OCI-LY7 (cell line): ENCODE measurements around the gene TSHZ2.

Experiments
- EZH2phosphoT487 ChIP-seq: fragments of 200-600 bp; sonication (generic); IDR thresholded peaks from 2 replicates; pipeline ENCODE4 v1.6.1; 2018; ENCODE audit warnings: low read depth, borderline replicate concordance, mild to moderate bottlenecking, mixed run types, antibody characterized with exemption, low read length, moderate library complexity, mixed read lengths
- TF ChIP-seq, protein P1 (sequence below): fragments of 200-600 bp; sonication (generic); conservative IDR thresholded peaks from 2 replicates; pipeline ENCODE4 v1.5.1; 2014; ENCODE audit warnings: mild to moderate bottlenecking, antibody characterized with exemption, low read length, moderate library complexity, mixed read lengths

DNA sequence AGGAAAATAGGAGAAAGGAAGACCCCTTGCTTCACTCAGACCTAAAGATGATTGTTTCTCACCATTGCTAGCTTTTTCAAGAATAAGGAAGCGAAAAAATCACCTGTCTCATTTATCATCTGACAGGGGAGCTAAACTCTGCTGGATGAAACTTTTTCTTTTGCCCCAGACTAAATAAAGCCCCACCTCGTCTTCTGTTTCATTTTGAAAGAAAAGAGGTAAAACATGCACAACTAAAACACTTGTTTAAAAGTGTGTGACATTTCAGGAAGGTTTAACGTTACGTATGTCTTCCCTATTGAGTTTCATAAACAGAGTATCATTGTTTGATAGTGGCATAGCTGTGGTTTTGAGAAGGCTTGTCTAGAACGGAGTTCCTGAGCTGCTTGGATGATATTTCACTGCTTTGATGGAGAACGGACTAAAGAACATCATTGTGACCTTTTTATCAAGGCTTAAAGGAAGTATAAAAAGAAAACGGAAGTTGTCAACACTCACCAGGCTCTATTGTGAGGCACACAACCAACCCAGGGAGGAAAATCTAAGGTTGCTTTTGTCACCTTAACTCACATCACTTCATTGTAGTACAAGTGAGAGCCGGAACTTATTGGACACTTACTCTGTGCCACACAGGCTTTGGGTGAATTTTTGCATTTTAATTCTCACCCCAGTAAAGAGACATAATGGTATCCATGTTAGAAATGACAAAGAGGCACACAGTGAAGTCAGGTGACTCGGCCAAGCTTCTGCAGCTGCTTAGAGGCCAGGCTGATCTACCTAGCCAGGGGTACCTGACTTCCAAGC lies 29.5 kb downstream of the TSHZ2 start:
- TF ChIP-seq, protein P1, sequence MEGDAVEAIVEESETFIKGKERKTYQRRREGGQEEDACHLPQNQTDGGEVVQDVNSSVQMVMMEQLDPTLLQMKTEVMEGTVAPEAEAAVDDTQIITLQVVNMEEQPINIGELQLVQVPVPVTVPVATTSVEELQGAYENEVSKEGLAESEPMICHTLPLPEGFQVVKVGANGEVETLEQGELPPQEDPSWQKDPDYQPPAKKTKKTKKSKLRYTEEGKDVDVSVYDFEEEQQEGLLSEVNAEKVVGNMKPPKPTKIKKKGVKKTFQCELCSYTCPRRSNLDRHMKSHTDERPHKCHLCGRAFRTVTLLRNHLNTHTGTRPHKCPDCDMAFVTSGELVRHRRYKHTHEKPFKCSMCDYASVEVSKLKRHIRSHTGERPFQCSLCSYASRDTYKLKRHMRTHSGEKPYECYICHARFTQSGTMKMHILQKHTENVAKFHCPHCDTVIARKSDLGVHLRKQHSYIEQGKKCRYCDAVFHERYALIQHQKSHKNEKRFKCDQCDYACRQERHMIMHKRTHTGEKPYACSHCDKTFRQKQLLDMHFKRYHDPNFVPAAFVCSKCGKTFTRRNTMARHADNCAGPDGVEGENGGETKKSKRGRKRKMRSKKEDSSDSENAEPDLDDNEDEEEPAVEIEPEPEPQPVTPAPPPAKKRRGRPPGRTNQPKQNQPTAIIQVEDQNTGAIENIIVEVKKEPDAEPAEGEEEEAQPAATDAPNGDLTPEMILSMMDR, result no peak
- TF ChIP-seq EZH2phosphoT487, result no peak
